GM13977 (cell line): ENCODE results near the gene FBXW8.
A peak's percentile ranks its signal among the peaks of the same experiment; 100 is the strongest.

Experiments used
- DNase-seq: peaks from one replicate; pipeline ENCODE4 v3.0.0; 2012; ENCODE audit warnings: low spot score
- CTCF ChIP-seq: IDR thresholded peaks from 2 replicates; pipeline ENCODE4 v1.5.1; 2012; ENCODE audit warnings: mild to moderate bottlenecking, control low read depth; ENCODE audit not compliant: insufficient read depth; ENCODE audit errors: extremely low read depth, missing control alignments
- in situ Hi-C: fragments of 300-500 bp; cut with MboI; formaldehyde crosslinking; loops from one replicate; pipeline ENCODE4 v1.12.0; 2022; ENCODE audit warnings: low sequenced_read_pairs, low pct_unique_long_range_greater_than_20kb, mixed read lengths, inconsistent platforms; ENCODE audit not compliant: unreplicated experiment

The FBXW8 gene

GRCh38 chr12:116880213-116880816, 30.4 kb upstream of the FBXW8 start:
- peak; percentile 38 for DNase-seq
- TF ChIP-seq CTCF, result no peak
- in situ Hi-C loops, result no loop called here

- TF ChIP-seq CTCF, result peak; percentile 32
- in situ Hi-C loops, result no loop called here
- peak; percentile 86 for DNase-seq
Observed at GRCh38 chr12:116880817-116881324, 29.9 kb upstream of the FBXW8 start.

- no peak for TF ChIP-seq CTCF
- in situ Hi-C loops, result no loop called here
- no peak for DNase-seq
Observed at GRCh38 chr12:116881325-116881876, 29.3 kb upstream of the FBXW8 start, which contains the start of gene HRK. HRK (minus strand) TSS chr12:116881441; CDS start chr12:116881307, 134 bp downstream.

GRCh38 chr12:116881877-116882507, 28.8 kb upstream of the FBXW8 start:
- DNase-seq, result no peak
- in situ Hi-C loops, result no loop called here
- TF ChIP-seq CTCF, result no peak

- in situ Hi-C loops, result no loop called here
- DNase-seq, result peak; percentile 44
- peak; percentile 8 for TF ChIP-seq CTCF
Observed at GRCh38 chr12:116882742-116883141, 28.0 kb upstream of the FBXW8 start.

- DNase-seq, result no peak
- in situ Hi-C loops, result no loop called here
- TF ChIP-seq CTCF, result no peak
Observed at GRCh38 chr12:116884871-116885270, 25.9 kb upstream of the FBXW8 start.
